Adrenal gland (tissue), 5 donors: ENCODE data around the gene YBX1.

Source experiments
- POLR2A ChIP-seq, 2 donors: fragments of 450-650 bp; IDR thresholded peaks; one replicate each; pipeline ENCODE4 v1.6.1; 2017; ENCODE audit warnings: antibody characterized with exemption in 2 of 2, mild to moderate bottlenecking in 2 of 2, moderate library complexity in 1 of 2
- TF ChIP-seq, protein P1 (sequence below), 6 experiments: fragments of 450-650 bp in 4 of 6; fragments of 200-600 bp in 2 of 6; sonication (generic) in 1 of 6; IDR thresholded peaks; 1 replicate in 5 of 6; 2 replicates in 1 of 6; pipeline versions ENCODE4 v1.5.1 to v1.8.0; 2016 to 2021; ENCODE audit warnings: antibody characterized with exemption in 6 of 6, mild to moderate bottlenecking in 2 of 6, moderate library complexity in 1 of 6
- donor health status: DM: no; HTN: no; CAD: no.

DNA sequence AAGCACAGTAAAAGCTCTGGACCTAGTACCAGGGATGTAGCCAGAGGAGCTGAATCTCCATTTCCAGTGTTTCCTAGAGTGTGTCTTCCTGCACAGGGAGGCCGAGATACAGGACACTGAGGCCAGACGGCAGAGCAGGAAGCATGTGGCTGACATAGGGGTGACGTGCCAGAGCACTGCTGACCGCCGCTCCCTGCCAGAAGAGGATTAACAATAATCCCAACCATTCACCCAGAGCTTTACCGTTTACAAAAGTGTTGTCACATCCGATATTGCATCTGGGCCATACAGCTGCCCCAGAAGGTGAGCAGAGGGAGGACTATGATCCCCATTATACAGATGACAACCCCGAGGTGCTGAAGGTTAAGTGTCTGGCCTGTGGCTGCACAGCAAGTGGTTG is 63.6 kb downstream of the YBX1 start:
- TF ChIP-seq, protein P1, sequence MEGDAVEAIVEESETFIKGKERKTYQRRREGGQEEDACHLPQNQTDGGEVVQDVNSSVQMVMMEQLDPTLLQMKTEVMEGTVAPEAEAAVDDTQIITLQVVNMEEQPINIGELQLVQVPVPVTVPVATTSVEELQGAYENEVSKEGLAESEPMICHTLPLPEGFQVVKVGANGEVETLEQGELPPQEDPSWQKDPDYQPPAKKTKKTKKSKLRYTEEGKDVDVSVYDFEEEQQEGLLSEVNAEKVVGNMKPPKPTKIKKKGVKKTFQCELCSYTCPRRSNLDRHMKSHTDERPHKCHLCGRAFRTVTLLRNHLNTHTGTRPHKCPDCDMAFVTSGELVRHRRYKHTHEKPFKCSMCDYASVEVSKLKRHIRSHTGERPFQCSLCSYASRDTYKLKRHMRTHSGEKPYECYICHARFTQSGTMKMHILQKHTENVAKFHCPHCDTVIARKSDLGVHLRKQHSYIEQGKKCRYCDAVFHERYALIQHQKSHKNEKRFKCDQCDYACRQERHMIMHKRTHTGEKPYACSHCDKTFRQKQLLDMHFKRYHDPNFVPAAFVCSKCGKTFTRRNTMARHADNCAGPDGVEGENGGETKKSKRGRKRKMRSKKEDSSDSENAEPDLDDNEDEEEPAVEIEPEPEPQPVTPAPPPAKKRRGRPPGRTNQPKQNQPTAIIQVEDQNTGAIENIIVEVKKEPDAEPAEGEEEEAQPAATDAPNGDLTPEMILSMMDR (IDR thresholded peaks at IDR 0.05) = no peak
- TF ChIP-seq POLR2A (IDR thresholded peaks at IDR 0.05) = no peak
